B cell (primary cell): ENCODE measurements around the gene SKAP1.

Source experiments
- CTCF ChIP-seq: fragments of 200-600 bp; IDR thresholded peaks from one replicate; pipeline ENCODE4 v1.8.0; 2022; ENCODE audit warnings: antibody characterized with exemption, mild to moderate bottlenecking
- EZH2 ChIP-seq: IDR thresholded peaks from 2 replicates; pipeline ENCODE4 v1.6.1; 2012; ENCODE audit warnings: borderline replicate concordance, low read depth, mild to moderate bottlenecking, moderate library complexity, low read length; ENCODE audit not compliant: insufficient read depth, poor library complexity, severe bottlenecking

- TF ChIP-seq CTCF (no peak), EZH2 (no peak)
Observed at GRCh38 chr17:48143629-48144028, 286.4 kb downstream of the SKAP1 start.
